Activated gamma-delta T cell treated with anti-CD3 and anti-CD28 coated beads, Interleukin-2, amount 50 U/mL, for 16 hours (primary cell): Measurements from ENCODE around the gene STK32C.
"Not testable (repeated sequence)": the region's sequence is repeated elsewhere in the genome, so short reads cannot be mapped to it uniquely, and the experiment has no call there.

ENCODE experiments used
- DNase-seq: peaks from one replicate; pipeline ENCODE4 v3.0.0-alpha.2; 2020; ENCODE audit warnings: low read depth

Gene STK32C

DNA sequence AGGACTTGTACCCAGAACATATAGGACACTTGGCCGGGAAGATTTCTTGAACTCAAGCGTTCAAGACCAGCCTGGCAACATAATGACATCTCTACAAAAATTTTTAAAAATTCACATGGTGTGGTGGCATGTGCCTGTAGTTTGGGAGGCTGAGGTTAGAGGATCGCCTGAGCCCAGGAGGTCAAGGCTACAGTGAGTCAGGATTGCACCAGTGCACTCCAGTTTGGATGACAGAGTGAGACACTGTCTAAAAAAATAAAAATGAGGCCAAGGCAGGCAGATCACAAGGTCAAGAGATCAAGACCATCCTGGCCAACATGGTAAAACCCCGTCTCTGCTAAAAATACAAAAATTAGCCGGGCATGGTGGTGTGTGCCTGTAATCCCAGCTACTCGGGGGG is 9.7 kb upstream of the STK32C start:
- DNase-seq = not testable (repeated sequence)

DNA sequence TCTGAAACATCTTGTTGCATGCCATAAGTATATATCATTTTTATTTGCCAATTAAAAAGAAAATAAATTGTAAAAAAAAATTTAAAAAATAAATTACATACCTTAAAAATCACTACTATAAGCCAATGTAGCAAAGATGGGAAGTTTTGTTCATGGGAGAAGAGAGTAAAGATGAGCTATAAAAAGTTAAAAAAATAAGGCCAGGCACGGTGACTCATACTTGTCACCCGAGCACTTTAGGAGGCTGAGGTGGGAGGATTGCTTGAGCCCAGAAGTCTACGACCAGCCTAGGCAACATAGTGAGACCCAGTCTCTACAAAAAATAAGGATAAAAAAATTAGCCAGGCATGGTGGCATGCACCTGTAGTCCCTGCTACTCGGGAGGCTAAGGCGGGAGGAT is 8.4 kb upstream of the STK32C start:
- DNase-seq = no peak

DNA sequence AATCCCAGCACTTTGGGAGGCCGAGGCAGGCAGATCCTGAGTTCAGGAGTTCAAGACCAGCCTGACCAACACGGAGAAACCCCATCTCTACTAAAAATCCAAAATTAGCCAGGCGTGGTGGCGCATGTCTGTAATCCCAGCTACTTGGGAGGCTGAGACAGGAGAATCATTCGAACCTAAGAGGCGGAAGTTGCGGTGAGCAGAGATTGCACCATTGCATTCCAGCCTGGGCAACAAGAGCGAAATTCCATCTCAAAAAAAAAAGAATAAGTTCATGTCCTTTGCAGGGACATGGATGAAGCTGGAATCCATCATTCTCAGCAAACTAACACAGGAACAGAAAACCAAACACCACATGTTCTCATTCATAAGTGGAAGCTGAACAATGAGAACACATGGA is 7.1 kb upstream of the STK32C start:
- not testable (repeated sequence) for DNase-seq

DNA sequence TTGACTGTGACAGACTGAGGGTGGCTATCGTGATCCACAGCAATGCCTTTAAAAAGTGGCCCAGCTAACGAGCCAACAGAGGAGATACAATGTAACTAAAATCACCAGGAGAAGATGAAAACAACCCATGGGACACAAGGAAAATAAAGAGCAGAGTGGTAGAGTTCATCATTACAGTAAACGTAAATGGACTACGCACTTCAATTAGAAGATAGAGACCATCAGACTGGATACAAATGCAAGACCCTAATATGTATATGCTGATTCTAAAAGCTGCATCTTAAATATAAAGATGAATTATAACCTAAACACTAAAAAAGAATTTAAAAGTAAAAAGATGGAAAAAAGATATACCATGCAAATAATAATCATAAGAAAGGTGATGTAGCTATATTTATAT is 6.6 kb upstream of the STK32C start:
- no peak for DNase-seq

DNA sequence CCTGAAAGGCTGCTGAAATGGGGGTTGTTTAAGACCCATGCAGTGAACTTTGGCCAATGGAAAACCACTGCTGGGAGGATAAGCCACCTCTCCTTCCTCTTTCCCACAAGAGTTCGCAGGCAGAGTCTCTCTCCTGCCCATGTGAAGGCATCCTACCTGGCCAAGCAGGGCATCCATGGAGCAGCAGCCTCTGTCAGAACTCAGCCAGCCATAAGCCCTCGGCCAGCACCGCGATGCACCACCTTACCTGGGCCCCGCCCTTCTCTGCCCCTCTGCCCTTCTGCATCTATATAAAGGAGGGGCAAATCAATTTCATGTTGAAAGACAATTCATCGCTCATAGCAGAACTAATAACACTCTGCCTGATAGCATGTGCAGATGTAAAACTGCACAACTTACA is 6.1 kb upstream of the STK32C start:
- no peak for DNase-seq

DNA sequence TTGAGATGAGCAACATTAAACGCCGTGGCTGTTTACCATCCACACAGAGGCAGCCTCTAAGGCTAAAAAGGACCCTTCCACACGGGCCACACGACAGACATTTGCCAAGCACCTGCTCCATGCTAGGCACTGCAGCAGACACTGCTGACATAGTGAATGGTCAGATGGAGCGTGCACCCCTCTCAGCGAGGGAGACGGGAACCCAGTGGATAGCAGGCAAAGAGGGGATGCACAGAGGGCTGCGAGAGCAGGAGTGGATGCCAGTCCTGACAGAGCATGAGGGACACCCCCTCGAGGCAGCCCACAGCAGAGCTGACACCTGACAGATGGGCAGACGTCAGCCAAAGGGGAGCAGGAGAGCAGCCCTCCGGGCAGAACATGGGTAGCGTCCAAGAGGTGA is 5.6 kb upstream of the STK32C start:
- DNase-seq = no peak

DNA sequence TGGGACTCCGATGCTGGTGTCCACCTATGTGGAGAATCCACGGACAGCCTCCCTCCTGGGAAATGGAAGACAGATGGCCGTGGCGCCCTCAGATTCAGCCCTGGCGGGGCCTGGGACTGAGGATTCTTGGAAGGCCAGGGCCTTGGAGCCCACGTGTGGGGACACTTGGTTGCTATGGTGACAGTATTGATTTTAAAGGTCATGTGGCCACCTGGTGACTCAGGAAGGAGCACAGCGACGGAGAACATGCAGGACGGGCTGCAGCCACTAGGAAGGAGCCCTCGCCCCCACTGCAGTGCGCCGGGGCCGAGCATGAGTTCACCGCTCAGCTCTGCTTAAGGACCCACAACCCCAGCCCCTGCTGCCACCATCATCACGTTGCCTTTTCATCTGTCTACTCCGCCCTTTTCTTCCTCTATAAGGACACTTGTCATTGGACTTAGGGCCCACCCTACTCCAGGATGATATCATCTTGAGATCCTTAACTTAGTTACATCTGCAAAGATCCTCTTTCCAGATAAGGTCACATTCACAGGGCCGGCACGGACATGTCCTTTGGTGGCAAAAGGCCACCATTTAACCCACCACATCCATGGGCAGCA is 3.7 kb upstream of the STK32C start:
- DNase-seq = no peak

DNA sequence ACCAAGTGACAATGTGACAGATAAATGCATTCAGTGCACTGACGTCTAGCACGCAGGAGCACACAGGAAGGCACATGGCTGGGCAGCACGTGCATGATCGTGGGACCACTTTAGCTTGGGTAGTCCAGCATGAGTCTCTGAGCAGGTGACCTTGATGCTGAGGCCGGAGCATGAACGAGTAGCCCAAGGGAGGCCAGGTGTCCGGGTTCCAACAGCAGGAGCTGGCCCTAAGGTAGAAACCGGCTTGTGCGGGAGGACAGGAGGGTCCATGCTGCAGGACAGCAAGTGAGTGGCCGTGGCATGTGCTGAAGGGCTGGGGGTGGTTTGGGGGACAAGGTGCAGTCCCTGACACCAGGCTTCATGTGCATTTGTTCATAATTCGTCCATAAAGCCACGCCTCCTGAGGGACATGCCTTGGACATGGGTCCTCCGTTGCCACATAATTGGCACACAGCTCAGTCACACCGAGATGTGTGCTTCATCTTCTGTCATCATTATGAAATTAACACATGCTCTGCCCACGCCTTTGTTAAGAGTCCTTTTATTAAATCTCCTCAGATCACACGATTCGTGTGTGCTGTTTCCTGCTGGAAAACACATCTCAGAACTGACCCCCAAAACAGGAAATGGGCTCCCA is 3.1 kb upstream of the STK32C start:
- DNase-seq = no peak

DNA sequence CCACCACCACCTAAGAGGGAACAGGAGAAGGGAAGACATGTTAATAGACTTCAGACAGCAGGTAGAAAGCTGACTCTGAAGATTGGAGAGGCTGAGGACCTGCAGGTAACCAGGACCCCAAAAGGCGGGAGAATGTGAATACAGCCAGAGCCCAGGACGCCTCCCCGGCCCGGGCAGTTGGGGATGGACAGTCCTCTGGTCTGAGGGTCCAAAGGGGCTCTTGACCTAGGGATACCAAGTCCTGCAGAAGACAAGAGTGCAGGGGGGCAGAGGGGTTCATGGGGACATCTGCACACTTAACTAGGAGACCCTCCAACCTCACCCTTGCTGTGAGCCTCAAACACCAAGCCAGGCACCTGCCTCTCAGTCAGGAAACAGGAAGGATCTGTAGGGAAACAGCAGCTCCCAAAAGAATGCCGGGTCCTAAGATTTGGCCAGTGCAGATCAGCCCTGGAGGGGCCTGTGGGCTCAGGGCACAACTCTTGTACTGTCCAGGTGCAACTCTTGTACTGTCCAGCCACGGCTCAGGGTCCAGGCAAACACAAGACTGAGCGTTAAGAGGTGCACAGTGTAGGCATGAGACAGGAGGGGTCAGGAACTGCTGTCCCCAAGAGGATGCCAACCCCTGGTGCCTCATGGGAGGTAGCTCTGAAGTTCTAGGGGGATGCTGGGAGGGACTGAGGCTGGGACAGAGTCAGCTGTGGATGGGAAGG is 2.3 kb upstream of the STK32C start:
- DNase-seq = no peak

DNA sequence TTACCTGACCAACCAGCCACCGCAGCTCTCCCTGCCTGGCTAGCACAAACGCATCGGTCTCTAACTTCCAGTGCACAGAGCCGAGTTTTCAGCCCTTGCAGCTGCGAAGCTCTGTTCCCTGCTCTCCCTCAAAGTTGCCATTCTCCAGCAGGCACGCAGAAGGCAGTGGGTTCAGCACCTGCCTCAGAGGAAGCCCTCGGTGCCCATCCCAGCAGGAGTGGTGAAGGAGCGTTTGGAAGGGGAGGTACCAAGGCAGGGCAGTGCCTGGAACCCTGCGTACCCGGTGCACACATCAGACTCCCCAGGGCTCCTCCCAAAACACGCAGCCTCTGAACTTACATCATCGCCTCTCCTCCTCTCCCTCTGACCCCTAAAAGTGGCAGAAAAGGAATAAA is 1.7 kb upstream of the STK32C start:
- DNase-seq = no peak

DNA sequence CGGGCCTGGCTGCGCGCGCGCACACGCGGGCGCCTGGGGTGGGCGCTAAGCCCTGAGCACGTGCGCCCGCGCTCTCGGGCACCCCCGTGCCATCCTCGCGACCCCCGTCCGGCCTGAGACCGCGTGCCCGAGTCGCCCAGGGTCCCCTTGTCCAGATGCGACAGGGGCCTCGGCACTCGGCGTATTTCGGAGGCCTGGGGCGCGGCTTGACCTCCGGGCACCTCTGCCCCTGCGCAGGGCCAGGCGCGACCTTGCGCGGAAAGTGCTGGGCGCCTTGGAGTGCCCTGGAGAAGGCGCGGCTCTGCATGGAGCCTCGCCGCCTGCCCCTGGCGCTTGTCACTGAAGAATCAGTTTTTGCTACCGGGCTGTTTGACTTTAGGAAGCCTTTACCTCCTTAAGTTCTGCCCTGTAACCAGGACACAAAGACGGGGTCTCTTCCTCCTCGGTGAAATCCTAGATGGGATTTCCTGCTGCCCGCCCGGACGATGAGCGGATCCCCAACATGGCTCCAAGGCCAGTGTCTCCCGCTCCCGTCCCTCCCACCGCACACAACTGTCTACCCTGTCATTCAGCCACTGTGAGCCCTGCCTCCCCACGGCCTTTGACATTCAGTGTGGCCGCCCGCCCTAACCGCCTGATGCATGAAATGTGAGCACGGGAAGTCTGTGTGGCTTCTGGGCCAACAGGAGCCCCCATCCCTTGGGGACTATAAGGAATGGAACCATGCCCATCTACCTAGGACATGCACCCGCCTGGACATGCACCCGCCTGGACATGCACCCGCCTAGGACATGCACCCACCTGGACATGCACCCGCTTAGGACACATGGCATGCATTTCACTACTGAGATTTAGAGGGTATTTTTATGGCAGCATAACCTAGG is 1.1 kb upstream of the STK32C start:
- DNase-seq = no peak

DNA sequence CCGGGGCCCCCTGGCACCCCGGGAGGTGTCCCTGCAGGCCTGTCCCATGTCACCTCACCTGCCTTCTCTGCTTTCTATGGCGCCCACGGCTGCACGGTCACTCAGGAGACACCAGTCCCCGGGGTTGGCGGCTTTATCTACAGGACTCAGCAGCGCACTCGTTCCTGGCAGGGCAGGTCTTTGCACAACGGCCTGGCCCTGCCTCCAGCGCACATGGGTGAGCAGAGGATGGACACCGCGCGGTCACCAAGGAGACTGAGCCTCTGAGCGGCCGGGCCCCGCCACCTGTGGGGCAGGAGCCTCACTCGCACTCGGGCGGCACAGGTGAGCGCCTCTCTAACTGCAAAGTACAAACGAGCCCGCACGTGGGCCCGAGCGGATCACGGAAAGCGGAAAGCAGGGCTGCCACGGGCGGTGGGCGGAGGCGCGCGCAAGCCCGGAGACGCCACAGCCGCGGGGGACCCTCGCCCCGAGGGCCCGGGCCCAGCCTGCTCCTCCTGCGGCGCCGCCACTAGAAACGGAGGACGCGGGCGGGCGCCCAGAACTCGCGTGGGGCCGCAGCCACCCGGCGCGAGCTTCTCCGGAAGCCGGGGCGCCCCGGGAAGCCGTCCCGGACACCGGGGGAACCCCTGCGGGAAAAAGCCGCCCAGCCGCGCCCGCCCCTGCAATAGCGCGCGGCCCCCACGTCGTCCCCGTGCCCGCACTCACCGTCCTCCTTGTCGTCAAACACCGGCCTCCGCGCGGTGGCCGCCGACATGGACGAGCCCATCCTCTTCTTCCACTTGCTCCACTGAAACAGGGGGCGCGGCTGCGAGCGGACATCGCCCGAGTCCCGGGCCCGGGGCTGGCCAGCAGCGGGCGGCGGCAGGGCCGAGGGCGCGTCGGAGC is 642 bp downstream of the STK32C start:
- DNase-seq = peak; percentile 14

DNA sequence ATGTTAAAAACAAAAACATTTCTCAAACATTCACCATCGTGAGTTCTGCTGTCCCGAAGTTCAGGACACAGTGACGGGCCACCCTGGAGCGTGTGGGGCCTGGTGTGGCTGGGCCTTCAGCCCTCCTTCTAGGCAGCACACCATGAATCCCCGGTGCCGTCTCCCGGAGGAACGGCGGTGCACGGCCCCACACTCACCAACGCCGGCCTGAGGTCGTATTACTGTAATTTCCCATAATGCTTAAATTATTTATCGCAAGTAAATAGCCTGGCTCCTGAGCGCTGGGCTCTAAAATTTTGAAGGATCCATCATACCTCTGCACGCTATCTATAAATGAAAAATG is 1.4 kb downstream of the STK32C start:
- no peak for DNase-seq

DNA sequence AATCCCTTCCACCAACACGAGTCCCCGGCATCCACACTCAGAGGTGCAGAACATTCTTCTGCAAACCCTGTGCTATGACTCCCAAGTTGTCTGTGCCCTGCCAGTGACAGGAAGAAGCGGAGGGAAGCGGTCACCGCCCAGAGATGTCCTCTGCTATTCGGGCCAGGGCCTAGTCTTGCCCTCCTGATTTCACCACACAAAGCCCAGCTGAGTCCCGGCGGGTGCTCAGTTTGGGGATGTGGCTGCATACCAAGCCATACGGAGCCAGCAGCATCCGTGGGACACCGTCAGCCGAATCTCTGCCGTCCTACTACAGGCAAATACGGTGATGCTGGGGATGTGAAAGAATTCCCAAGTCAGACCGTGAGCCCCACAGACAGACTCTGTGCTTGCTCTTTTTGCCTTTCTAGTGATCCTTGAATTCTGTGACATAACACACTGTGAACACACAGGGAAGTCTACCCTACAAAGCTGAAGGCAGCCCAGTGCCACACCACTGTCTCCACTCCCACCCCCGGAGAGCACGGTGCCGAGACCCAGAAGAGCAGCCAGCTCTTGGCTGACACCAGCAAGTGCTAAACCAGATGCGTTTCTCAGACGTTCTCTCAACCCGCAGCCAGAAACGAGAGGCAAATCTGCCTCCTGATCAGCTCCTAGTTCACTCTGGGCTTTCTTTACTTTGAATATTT is 2.0 kb downstream of the STK32C start:
- no peak for DNase-seq

DNA sequence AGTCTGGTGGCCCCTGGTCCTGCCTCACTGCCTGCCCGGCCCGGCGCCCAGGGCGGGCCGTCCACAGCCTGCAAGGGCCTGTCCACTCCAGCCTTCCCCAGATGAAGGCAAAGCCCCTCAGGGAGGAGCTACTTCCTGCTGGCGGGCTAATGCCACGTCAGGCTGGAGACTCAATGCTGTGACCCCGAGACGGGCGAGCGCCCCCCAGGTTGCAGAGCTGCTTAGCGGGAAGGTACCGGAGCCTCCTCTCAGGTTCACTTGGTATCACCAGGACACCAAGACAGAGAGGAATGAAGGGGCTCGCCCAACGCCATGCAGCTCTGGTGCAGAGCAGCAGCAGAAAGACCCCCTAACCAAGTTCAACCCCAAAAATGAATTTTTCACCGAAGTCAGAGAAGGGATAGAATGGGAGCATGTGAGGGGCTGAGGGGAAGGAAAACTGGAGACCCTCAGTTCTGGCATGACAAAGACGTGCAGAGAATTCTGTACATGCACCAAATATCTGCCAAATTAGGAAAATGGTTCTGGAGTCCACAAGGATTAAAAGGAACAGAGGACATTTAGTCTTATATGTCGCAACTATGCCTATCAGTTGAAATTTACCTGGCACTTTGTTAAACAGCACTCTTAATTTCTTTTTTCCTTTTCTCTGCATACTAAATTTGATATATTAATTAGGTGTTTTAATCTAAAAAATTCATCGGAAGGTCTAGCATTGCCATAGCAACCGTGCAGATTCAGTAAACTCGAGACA is 2.8 kb downstream of the STK32C start:
- no peak for DNase-seq

DNA sequence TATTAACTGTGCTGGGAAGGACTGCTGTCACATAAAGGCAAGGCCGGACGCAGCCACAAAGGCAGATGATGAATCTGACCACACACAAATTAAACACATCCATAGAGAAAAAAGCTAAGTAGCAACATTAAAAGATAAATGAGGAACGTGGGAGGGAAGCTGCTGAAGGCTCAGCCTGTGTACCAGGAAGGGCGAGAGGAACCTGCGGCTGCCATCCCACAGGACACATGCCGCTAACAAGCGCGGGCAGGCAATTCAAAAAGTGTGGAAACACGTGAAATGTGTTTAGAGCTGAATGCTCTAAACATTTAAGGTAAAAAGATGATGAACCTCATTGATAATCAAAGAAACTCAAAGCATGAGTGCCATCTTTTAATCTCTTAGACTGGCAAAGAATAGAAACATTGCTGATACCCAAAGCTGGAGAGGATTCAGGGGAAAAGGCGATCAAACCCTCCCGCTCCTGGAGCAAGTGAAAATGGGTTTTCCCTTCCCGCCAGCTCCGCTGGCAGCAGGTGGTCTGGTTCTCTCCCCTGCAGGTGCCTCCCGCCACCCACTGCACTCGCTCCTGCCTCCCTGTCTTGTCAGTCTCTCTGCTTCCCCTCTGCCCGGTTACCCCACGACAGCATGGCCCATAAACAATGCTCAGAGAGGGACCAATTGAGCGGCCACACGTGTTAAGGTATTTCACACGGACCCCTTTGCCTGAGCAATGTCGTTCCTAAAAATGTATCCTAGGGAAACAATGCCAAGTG is 4.2 kb downstream of the STK32C start:
- DNase-seq = no peak

DNA sequence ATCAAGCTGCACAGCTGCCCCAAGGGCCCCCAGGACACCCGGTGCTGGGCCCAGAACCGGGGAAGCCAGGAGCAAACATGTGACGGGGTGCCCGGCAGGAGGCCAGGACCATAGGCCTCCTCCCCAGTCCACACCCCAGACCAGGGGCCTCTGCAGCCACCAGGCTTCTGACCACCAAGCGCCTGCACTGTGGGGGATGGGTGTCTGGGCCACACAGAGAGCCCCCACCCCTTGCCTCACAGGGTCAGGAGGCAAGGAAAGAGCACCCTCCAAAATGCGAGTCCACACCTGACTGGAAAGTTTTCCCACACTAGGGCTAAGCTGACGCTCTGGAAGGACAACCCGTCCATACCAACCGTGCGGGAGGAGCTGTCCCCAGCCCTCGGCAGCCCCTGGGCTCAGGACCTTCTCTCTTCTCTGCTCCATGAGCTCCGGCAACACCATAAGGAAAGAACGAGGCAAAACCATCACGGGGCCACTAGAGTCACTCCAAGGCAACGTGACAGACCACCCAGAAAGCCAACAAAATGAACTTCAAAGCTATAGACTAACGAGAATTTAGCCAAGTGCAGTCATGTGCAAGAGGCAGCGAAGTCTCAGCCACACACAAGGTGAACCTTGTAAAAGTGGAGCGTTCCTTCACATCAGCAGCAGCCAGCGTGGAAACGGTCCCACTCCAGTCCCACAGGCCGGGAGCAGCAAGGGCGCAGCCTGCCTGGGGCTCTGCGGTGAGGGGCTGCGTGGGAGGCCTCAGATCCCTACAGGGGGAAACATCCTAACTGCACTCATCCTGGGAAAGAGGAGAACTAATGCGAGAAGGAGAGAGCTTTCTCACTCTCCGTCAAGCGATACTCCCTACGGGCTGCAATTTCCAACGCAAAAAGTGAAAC is 5.1 kb downstream of the STK32C start:
- DNase-seq = no peak
